IPS-11a (cell line): ENCODE results near the gene C12orf76.
A peak's percentile ranks its signal among the peaks of the same experiment; 100 is the strongest.
"Not testable (repeated sequence)": the region's sequence is repeated elsewhere in the genome, so short reads cannot be mapped to it uniquely, and the experiment has no call there.

ENCODE experiments used
- H3K4me3 ChIP-seq: one replicate; pipeline ENCODE4 v1.5.1; 2013; ENCODE audit warnings: low read depth, low read length, control low read depth

Gene C12orf76

GRCh38 chr12:110065540-110065939 is 17.2 kb upstream of the C12orf76 start:
- no peak overlapping the region for H3K4me3 ChIP-seq

GRCh38 chr12:110062241-110062640 is 13.9 kb upstream of the C12orf76 start:
- H3K4me3 ChIP-seq, result no peak overlapping the region

GRCh38 chr12:110059651-110060000 is 11.3 kb upstream of the C12orf76 start:
- H3K4me3 ChIP-seq, result no peak overlapping the region

GRCh38 chr12:110058875-110059615 is 10.7 kb upstream of the C12orf76 start:
- H3K4me3 ChIP-seq, result no peak overlapping the region

GRCh38 chr12:110056643-110057042 is 8.3 kb upstream of the C12orf76 start:
- not testable (repeated sequence) for H3K4me3 ChIP-seq

GRCh38 chr12:110055375-110056352 is 7.3 kb upstream of the C12orf76 start:
- not testable (repeated sequence) for H3K4me3 ChIP-seq

GRCh38 chr12:110050927-110051326 is 2.6 kb upstream of the C12orf76 start:
- no peak overlapping the region for H3K4me3 ChIP-seq

GRCh38 chr12:110049666-110050065 is 1.3 kb upstream of the C12orf76 start:
- not testable (repeated sequence) for H3K4me3 ChIP-seq

GRCh38 chr12:110049034-110049433 is 712 bp upstream of the C12orf76 start:
- H3K4me3 ChIP-seq, result peak overlapping the region; percentile 86

- H3K4me3 ChIP-seq, result peak overlapping the region; percentile 86
These were observed 903 bp downstream of the C12orf76 start for GRCh38 chr12:110047297-110047940.

- no peak overlapping the region for H3K4me3 ChIP-seq
These were observed 1.7 kb downstream of the C12orf76 start for GRCh38 chr12:110046451-110047187.

GRCh38 chr12:110042264-110042663 is 6.1 kb downstream of the C12orf76 start:
- H3K4me3 ChIP-seq, result no peak overlapping the region

GRCh38 chr12:110039085-110039807 is 9.1 kb downstream of the C12orf76 start:
- H3K4me3 ChIP-seq, result no peak overlapping the region

GRCh38 chr12:110038741-110039084 is 9.6 kb downstream of the C12orf76 start:
- H3K4me3 ChIP-seq, result no peak overlapping the region

GRCh38 chr12:110037315-110037714 is 11.0 kb downstream of the C12orf76 start:
- no peak overlapping the region for H3K4me3 ChIP-seq

- no peak overlapping the region for H3K4me3 ChIP-seq
These were observed 12.7 kb downstream of the C12orf76 start for GRCh38 chr12:110035534-110036104.

- H3K4me3 ChIP-seq, result no peak overlapping the region
These were observed 14.4 kb downstream of the C12orf76 start for GRCh38 chr12:110033888-110034287.

- H3K4me3 ChIP-seq, result no peak overlapping the region
These were observed 19.0 kb downstream of the C12orf76 start for GRCh38 chr12:110029290-110029815.

- H3K4me3 ChIP-seq, result no peak overlapping the region
These were observed 20.0 kb downstream of the C12orf76 start for GRCh38 chr12:110028323-110028722.

GRCh38 chr12:110024051-110024450 is 24.3 kb downstream of the C12orf76 start:
- no peak overlapping the region for H3K4me3 ChIP-seq
